HepG2 (cell line): Measurements from ENCODE around the gene SLC24A4.

Experiments
- GATAD2A ChIP-seq: IDR thresholded peaks from 2 replicates; pipeline ENCODE4 v1.6.1; 2016
- REL ChIP-seq: sonication (generic); formaldehyde crosslinking; conservative IDR thresholded peaks from 2 replicates; pipeline ENCODE4 v1.8.0; 2022; ENCODE audit warnings: mild to moderate bottlenecking, missing genetic modification reagents, moderate library complexity
- WIZ ChIP-seq: sonication (generic); formaldehyde crosslinking; IDR thresholded peaks from 2 replicates; pipeline ENCODE4 v1.5.1; 2020; ENCODE audit warnings: mild to moderate bottlenecking, missing genetic modification reagents
- ZNF20 ChIP-seq: sonication (generic); formaldehyde crosslinking; IDR thresholded peaks from 2 replicates; pipeline ENCODE4 v1.4.0; 2020; ENCODE audit warnings: mild to moderate bottlenecking, moderate library complexity, missing genetic modification reagents
- ZNF337 ChIP-seq: sonication (generic); formaldehyde crosslinking; IDR thresholded peaks from 2 replicates; pipeline ENCODE4 v1.5.1; 2020; ENCODE audit warnings: missing genetic modification reagents, low read depth, mild to moderate bottlenecking, borderline replicate concordance
- TF ChIP-seq, protein P1 (sequence below): IDR thresholded peaks from 2 replicates; pipeline ENCODE4 v1.6.1; 2016; ENCODE audit warnings: low read depth, missing genetic modification reagents, missing compliant biosample characterization
- TF ChIP-seq, protein P2 (sequence below): sonication (generic); formaldehyde crosslinking; IDR thresholded peaks from 2 replicates; pipeline ENCODE4 v1.4.0; 2020; ENCODE audit warnings: missing genetic modification reagents, borderline replicate concordance
- TF ChIP-seq, protein P3 (sequence below): sonication (generic); formaldehyde crosslinking; conservative IDR thresholded peaks from 2 replicates; pipeline ENCODE4 v1.4.0; 2020; ENCODE audit warnings: missing genetic modification reagents
- TF ChIP-seq, protein P4 (sequence below): IDR thresholded peaks from 2 replicates; pipeline ENCODE4 v1.4.0; 2020; ENCODE audit warnings: mild to moderate bottlenecking, missing genetic modification reagents
- TF ChIP-seq, protein P5 (sequence below): sonication (generic); formaldehyde crosslinking; IDR thresholded peaks from 2 replicates; pipeline ENCODE4 v1.4.0; 2020; ENCODE audit warnings: mild to moderate bottlenecking, missing genetic modification reagents
- TF ChIP-seq, protein P6 (sequence below): sonication (generic); formaldehyde crosslinking; IDR thresholded peaks from 2 replicates; pipeline ENCODE4 v1.8.1; 2023; ENCODE audit warnings: missing genetic modification reagents, inconsistent platforms, borderline replicate concordance
- TF ChIP-seq, protein P7 (sequence below): sonication (generic); formaldehyde crosslinking; IDR thresholded peaks from 2 replicates; pipeline ENCODE4 v1.5.0; 2020; ENCODE audit warnings: mild to moderate bottlenecking, missing genetic modification reagents, moderate library complexity

DNA sequence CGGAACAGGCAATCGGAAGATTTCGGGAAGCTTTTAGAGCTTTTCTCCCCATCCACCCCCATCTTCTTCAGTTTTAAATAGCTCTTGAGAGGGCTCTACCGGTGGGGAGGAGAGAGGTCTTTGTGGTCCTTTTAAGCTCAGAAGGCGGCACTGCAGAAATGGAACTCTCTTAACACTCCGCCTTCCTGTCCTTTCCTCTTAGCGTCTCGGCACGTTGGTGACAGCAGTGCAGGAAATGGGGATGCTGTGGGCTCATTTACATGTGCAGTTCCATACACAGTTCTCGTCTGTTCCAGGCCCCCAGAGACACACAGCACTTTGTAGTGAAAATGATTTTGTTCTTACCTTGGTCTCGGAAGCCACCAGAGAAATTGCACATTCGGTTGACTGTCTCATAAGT, 140.2 kb downstream of the SLC24A4 start:
- TF ChIP-seq, protein P1, sequence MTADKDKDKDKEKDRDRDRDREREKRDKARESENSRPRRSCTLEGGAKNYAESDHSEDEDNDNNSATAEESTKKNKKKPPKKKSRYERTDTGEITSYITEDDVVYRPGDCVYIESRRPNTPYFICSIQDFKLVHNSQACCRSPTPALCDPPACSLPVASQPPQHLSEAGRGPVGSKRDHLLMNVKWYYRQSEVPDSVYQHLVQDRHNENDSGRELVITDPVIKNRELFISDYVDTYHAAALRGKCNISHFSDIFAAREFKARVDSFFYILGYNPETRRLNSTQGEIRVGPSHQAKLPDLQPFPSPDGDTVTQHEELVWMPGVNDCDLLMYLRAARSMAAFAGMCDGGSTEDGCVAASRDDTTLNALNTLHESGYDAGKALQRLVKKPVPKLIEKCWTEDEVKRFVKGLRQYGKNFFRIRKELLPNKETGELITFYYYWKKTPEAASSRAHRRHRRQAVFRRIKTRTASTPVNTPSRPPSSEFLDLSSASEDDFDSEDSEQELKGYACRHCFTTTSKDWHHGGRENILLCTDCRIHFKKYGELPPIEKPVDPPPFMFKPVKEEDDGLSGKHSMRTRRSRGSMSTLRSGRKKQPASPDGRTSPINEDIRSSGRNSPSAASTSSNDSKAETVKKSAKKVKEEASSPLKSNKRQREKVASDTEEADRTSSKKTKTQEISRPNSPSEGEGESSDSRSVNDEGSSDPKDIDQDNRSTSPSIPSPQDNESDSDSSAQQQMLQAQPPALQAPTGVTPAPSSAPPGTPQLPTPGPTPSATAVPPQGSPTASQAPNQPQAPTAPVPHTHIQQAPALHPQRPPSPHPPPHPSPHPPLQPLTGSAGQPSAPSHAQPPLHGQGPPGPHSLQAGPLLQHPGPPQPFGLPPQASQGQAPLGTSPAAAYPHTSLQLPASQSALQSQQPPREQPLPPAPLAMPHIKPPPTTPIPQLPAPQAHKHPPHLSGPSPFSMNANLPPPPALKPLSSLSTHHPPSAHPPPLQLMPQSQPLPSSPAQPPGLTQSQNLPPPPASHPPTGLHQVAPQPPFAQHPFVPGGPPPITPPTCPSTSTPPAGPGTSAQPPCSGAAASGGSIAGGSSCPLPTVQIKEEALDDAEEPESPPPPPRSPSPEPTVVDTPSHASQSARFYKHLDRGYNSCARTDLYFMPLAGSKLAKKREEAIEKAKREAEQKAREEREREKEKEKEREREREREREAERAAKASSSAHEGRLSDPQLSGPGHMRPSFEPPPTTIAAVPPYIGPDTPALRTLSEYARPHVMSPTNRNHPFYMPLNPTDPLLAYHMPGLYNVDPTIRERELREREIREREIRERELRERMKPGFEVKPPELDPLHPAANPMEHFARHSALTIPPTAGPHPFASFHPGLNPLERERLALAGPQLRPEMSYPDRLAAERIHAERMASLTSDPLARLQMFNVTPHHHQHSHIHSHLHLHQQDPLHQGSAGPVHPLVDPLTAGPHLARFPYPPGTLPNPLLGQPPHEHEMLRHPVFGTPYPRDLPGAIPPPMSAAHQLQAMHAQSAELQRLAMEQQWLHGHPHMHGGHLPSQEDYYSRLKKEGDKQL (CRISPR knock-in tag) = no peak
- TF ChIP-seq GATAD2A (no peak), WIZ (CRISPR knock-in tag) (no peak), REL (no peak), ZNF20 (CRISPR knock-in tag) (no peak), ZNF337 (CRISPR knock-in tag) (no peak)
- TF ChIP-seq, protein P2, sequence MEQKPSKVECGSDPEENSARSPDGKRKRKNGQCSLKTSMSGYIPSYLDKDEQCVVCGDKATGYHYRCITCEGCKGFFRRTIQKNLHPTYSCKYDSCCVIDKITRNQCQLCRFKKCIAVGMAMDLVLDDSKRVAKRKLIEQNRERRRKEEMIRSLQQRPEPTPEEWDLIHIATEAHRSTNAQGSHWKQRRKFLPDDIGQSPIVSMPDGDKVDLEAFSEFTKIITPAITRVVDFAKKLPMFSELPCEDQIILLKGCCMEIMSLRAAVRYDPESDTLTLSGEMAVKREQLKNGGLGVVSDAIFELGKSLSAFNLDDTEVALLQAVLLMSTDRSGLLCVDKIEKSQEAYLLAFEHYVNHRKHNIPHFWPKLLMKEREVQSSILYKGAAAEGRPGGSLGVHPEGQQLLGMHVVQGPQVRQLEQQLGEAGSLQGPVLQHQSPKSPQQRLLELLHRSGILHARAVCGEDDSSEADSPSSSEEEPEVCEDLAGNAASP (CRISPR knock-in tag) = no peak
- TF ChIP-seq, protein P3, sequence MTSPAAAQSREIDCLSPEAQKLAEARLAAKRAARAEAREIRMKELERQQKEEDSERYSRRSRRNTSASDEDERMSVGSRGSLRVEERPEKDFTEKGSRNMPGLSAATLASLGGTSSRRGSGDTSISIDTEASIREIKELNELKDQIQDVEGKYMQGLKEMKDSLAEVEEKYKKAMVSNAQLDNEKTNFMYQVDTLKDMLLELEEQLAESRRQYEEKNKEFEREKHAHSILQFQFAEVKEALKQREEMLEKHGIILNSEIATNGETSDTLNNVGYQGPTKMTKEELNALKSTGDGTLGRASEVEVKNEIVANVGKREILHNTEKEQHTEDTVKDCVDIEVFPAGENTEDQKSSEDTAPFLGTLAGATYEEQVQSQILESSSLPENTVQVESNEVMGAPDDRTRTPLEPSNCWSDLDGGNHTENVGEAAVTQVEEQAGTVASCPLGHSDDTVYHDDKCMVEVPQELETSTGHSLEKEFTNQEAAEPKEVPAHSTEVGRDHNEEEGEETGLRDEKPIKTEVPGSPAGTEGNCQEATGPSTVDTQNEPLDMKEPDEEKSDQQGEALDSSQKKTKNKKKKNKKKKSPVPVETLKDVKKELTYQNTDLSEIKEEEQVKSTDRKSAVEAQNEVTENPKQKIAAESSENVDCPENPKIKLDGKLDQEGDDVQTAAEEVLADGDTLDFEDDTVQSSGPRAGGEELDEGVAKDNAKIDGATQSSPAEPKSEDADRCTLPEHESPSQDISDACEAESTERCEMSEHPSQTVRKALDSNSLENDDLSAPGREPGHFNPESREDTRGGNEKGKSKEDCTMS (CRISPR knock-in tag) = no peak
- TF ChIP-seq, protein P4, sequence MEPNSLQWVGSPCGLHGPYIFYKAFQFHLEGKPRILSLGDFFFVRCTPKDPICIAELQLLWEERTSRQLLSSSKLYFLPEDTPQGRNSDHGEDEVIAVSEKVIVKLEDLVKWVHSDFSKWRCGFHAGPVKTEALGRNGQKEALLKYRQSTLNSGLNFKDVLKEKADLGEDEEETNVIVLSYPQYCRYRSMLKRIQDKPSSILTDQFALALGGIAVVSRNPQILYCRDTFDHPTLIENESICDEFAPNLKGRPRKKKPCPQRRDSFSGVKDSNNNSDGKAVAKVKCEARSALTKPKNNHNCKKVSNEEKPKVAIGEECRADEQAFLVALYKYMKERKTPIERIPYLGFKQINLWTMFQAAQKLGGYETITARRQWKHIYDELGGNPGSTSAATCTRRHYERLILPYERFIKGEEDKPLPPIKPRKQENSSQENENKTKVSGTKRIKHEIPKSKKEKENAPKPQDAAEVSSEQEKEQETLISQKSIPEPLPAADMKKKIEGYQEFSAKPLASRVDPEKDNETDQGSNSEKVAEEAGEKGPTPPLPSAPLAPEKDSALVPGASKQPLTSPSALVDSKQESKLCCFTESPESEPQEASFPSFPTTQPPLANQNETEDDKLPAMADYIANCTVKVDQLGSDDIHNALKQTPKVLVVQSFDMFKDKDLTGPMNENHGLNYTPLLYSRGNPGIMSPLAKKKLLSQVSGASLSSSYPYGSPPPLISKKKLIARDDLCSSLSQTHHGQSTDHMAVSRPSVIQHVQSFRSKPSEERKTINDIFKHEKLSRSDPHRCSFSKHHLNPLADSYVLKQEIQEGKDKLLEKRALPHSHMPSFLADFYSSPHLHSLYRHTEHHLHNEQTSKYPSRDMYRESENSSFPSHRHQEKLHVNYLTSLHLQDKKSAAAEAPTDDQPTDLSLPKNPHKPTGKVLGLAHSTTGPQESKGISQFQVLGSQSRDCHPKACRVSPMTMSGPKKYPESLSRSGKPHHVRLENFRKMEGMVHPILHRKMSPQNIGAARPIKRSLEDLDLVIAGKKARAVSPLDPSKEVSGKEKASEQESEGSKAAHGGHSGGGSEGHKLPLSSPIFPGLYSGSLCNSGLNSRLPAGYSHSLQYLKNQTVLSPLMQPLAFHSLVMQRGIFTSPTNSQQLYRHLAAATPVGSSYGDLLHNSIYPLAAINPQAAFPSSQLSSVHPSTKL (CRISPR knock-in tag) = no peak
- TF ChIP-seq, protein P5, sequence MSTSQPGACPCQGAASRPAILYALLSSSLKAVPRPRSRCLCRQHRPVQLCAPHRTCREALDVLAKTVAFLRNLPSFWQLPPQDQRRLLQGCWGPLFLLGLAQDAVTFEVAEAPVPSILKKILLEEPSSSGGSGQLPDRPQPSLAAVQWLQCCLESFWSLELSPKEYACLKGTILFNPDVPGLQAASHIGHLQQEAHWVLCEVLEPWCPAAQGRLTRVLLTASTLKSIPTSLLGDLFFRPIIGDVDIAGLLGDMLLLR = no peak
- TF ChIP-seq, protein P6, sequence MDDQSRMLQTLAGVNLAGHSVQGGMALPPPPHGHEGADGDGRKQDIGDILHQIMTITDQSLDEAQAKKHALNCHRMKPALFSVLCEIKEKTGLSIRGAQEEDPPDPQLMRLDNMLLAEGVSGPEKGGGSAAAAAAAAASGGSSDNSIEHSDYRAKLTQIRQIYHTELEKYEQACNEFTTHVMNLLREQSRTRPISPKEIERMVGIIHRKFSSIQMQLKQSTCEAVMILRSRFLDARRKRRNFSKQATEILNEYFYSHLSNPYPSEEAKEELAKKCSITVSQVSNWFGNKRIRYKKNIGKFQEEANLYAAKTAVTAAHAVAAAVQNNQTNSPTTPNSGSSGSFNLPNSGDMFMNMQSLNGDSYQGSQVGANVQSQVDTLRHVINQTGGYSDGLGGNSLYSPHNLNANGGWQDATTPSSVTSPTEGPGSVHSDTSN = no peak
- TF ChIP-seq, protein P7, sequence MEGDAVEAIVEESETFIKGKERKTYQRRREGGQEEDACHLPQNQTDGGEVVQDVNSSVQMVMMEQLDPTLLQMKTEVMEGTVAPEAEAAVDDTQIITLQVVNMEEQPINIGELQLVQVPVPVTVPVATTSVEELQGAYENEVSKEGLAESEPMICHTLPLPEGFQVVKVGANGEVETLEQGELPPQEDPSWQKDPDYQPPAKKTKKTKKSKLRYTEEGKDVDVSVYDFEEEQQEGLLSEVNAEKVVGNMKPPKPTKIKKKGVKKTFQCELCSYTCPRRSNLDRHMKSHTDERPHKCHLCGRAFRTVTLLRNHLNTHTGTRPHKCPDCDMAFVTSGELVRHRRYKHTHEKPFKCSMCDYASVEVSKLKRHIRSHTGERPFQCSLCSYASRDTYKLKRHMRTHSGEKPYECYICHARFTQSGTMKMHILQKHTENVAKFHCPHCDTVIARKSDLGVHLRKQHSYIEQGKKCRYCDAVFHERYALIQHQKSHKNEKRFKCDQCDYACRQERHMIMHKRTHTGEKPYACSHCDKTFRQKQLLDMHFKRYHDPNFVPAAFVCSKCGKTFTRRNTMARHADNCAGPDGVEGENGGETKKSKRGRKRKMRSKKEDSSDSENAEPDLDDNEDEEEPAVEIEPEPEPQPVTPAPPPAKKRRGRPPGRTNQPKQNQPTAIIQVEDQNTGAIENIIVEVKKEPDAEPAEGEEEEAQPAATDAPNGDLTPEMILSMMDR (CRISPR knock-in tag) = no peak
